ENCODE data around the gene GSTK1.

GSTK1 gene

DNA sequence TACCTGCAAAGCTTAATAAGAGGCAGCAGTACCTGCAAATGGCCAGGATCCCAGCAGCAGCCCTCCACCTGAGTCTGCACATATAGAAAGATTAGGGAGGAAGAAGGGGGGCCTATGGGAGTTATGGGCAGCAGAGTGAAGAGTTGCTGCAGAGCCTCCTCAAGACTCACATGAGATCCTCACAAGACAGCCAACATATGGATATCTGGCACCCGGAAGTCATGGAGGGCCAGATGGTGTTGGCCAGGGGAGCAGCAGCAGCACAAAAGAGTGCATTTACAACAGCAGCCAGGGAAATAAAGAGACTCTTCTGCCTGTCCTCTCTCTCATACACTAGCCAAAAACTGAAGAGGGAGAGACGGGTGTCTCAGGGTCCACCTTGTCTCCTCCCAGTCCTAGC, 45.4 kb upstream of the GSTK1 start:
- H3K27ac ChIP-seq, result no peak overlapping the region
- DNase-seq, result no peak
- no peaks in the 10 kb centered on the region for H3K27me3 ChIP-seq (replicated peaks)
- H3K36me3 ChIP-seq (replicated peaks), result no peaks in the 10 kb centered on the region
- in situ Hi-C loops (cut with HindIII; ENCODE audit: low pct_ligation_motif_present, low sequenced_read_pairs), result loop anchor here (25.0 kb wide), 1 partner anchor 206 kb away; no protein-coding TSS in a partner anchor
- TF ChIP-seq, protein P1, sequence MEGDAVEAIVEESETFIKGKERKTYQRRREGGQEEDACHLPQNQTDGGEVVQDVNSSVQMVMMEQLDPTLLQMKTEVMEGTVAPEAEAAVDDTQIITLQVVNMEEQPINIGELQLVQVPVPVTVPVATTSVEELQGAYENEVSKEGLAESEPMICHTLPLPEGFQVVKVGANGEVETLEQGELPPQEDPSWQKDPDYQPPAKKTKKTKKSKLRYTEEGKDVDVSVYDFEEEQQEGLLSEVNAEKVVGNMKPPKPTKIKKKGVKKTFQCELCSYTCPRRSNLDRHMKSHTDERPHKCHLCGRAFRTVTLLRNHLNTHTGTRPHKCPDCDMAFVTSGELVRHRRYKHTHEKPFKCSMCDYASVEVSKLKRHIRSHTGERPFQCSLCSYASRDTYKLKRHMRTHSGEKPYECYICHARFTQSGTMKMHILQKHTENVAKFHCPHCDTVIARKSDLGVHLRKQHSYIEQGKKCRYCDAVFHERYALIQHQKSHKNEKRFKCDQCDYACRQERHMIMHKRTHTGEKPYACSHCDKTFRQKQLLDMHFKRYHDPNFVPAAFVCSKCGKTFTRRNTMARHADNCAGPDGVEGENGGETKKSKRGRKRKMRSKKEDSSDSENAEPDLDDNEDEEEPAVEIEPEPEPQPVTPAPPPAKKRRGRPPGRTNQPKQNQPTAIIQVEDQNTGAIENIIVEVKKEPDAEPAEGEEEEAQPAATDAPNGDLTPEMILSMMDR (IDR thresholded peaks at IDR 0.05; ENCODE audit: low read depth, low read length, missing control alignments), result no peak
- no peak overlapping the region for H3K4me3 ChIP-seq (ENCODE audit: low read depth, low read length)

DNA sequence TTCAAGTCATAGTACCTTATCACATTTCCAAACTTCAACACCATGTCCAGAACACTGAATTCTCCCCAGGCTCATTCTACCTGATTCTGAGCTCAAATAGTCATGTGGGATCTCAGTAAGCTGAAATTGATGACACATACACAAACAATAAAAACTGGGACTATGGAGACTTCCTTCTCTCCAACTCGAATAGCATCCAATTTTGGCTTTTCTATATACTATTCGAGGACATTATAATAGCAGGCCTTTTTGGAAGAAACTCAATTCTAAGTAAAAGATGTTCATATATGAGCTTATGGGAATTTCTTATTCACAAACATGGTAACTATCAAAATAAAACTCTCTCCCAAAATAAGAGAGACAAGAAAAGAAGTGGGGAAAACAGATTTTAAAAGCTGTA, 42.0 kb upstream of the GSTK1 start:
- no peak for DNase-seq
- no peak overlapping the region for H3K27ac ChIP-seq
- H3K36me3 ChIP-seq (replicated peaks), result no peaks in the 10 kb centered on the region
- TF ChIP-seq, protein P1 (IDR thresholded peaks at IDR 0.05; ENCODE audit: low read depth, low read length, missing control alignments), result no peak
- H3K27me3 ChIP-seq (replicated peaks), result no peaks in the 10 kb centered on the region
- in situ Hi-C loops (cut with HindIII; ENCODE audit: low pct_ligation_motif_present, low sequenced_read_pairs), result loop anchor here (25.0 kb wide), 1 partner anchor 209 kb away; no protein-coding TSS in a partner anchor
- H3K4me3 ChIP-seq (ENCODE audit: low read depth, low read length), result no peak overlapping the region

DNA sequence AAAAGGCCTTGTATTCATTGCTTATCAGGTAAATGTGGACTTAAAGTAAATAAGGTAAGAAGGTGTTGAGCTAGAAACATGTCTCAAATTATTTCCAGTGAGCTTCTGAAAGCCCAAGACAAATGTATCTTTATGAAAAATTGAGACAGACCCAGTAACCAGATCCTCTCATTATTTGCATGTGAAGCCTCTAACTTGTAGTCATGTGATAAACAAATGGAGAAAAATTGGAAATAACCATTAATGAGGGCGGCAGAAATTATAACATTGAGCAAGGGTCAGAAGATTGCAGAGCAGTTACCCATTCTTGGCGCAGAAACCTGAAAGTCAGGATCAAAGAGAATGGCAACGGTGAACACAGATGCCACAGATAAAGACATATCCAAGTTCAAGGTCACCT, 41.5 kb upstream of the GSTK1 start, which contains the start of gene TAS2R40:
Gene TAS2R40, plus strand, starts transcription at position 301 of the 400 bp plus-strand sequence. Its CDS starts 42 bp downstream, at position 343.
- no peak for DNase-seq
- Histone ChIP-seq H3K36me3 (replicated peaks) (no peaks in the 10 kb centered on the region), H3K4me3 (ENCODE audit: low read depth, low read length) (no peak within 1 kb of the TSS), H3K27ac (no peak within 1 kb of the TSS), H3K27me3 (replicated peaks) (no peaks in the 10 kb centered on the region)
- TF ChIP-seq, protein P1 (IDR thresholded peaks at IDR 0.05; ENCODE audit: low read depth, low read length, missing control alignments), result no peak
- in situ Hi-C loops (cut with HindIII; ENCODE audit: low pct_ligation_motif_present, low sequenced_read_pairs), result loop anchor here (25.0 kb wide), 1 partner anchor 209 kb away; no protein-coding TSS in a partner anchor

DNA sequence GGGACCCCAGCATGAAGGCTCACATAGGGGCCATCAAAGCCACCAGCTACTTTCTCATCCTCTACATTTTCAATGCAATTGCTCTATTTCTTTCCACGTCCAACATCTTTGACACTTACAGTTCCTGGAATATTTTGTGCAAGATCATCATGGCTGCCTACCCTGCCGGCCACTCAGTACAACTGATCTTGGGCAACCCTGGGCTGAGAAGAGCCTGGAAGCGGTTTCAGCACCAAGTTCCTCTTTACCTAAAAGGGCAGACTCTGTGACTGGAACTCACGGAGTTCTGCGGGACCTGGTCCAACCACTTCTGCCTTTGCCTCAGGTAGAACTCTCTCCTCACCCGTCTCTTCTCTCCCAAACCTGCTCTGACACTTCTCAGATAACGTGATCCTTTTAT, 40.5 kb upstream of the GSTK1 start:
- no peaks in the 10 kb centered on the region for H3K36me3 ChIP-seq (replicated peaks)
- TF ChIP-seq, protein P1 (IDR thresholded peaks at IDR 0.05; ENCODE audit: low read depth, low read length, missing control alignments), result no peak
- H3K27me3 ChIP-seq (replicated peaks), result no peaks in the 10 kb centered on the region
- H3K4me3 ChIP-seq (ENCODE audit: low read depth, low read length), result no peak overlapping the region
- no peak for DNase-seq
- no peak overlapping the region for H3K27ac ChIP-seq
- in situ Hi-C loops (cut with HindIII; ENCODE audit: low pct_ligation_motif_present, low sequenced_read_pairs), result loop anchor here (25.0 kb wide), 1 partner anchor 210 kb away; no protein-coding TSS in a partner anchor

DNA sequence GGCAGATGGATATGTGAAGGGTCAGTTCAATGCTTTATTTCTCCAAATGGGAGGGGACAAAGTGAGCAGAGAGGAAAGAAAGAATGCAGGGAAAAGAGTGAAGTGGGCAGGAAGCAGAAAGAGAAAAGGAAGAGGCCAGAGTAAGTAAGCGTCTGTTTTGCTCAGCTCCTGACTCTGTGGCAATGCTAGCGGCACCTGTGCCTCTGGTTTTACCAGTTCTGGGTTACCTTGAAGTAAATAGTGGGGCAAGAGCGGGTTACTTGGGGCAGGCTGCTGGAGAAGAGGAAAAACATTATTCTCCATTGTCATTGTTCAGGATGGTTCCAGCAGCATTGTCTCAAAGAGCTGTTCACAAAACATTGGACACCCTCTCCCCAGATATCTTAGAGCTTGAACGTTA, 39.5 kb upstream of the GSTK1 start:
- Histone ChIP-seq H3K4me3 (ENCODE audit: low read depth, low read length) (no peak overlapping the region), H3K36me3 (replicated peaks) (no peaks in the 10 kb centered on the region), H3K27ac (no peak overlapping the region), H3K27me3 (replicated peaks) (no peaks in the 10 kb centered on the region)
- no peak for DNase-seq
- in situ Hi-C loops (cut with HindIII; ENCODE audit: low pct_ligation_motif_present, low sequenced_read_pairs), result loop anchor here (25.0 kb wide), 1 partner anchor 211 kb away; no protein-coding TSS in a partner anchor
- TF ChIP-seq, protein P1 (IDR thresholded peaks at IDR 0.05; ENCODE audit: low read depth, low read length, missing control alignments), result no peak

DNA sequence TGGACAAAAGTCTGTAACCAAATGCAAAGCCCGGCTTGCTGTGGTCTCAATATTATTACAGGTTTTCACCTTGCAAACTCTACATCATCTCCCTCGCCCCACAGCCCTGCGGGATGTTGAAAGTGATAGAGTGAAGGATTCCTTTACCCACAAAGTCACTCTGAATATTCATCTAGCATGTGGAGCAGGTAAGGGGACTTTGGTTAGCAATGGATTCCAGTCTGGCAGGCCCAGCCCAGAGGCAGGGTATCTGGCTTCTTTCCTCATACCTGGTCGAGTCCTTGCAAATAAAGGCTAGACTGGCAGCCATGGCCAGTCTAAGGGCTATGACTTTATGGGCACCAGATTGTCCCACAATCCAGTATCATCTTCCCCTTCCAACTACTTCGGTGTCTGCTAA, 38.2 kb upstream of the GSTK1 start:
- TF ChIP-seq, protein P1 (IDR thresholded peaks at IDR 0.05; ENCODE audit: low read depth, low read length, missing control alignments), result no peak
- H3K27me3 ChIP-seq (replicated peaks), result no peaks in the 10 kb centered on the region
- H3K4me3 ChIP-seq (ENCODE audit: low read depth, low read length), result no peak overlapping the region
- in situ Hi-C loops (cut with HindIII; ENCODE audit: low pct_ligation_motif_present, low sequenced_read_pairs), result no loop called here
- DNase-seq, result no peak
- H3K36me3 ChIP-seq (replicated peaks), result no peaks in the 10 kb centered on the region
- no peak overlapping the region for H3K27ac ChIP-seq

All from brain microvascular endothelial cell (primary cell).